WTC11 (cell line): Measurements from ENCODE around the gene PFKP. TPM values are rescaled to one million over a fixed set of nuclear protein-coding genes. Genes with fewer than 3 reads are reported as not detected.

ENCODE experiments used
- ATAC-seq: fragments of 200-7000 bp; cut with Tn5 transposase; 2 replicates; pipeline ENCODE4 v1.10.0; 2021; ENCODE audit warnings: mild to moderate bottlenecking, moderate library complexity
- CTCF ChIA-PET: fragments of 300-600 bp; sonication (Branson Sonifier 250); formaldehyde crosslinking; loops from one replicate; lab custom pipeline; 2021; ENCODE audit warnings: antibody characterized with exemption; lab: Charles Lee
- POLR2A ChIA-PET: fragments of 350-600 bp; sonication (Branson Sonifier 250); formaldehyde crosslinking; loops from one replicate; lab custom pipeline; 2021; ENCODE audit warnings: antibody characterized with exemption; lab: Charles Lee
- DNase-seq: peaks from one replicate; pipeline ENCODE4 v3.0.0; 2021; ENCODE audit warnings: low spot score
- H3K27ac Mint-ChIP-seq: 2 replicates; pipeline ENCODE4 v1.8.0; 2021; ENCODE audit warnings: mixed read lengths
- H3K27me3 Mint-ChIP-seq: 2 replicates; pipeline ENCODE4 v1.8.0; 2021; ENCODE audit warnings: low read depth, mild to moderate bottlenecking, moderate library complexity, mixed read lengths
- H3K36me3 Mint-ChIP-seq: 2 replicates; pipeline ENCODE4 v1.8.0; 2021; ENCODE audit warnings: mixed read lengths
- H3K4me1 Mint-ChIP-seq: 2 replicates; pipeline ENCODE4 v1.8.0; 2022; ENCODE audit warnings: mixed read lengths
- H3K4me3 Mint-ChIP-seq: 2 replicates; pipeline ENCODE4 v1.8.0; 2021; ENCODE audit warnings: mild to moderate bottlenecking, moderate library complexity, mixed read lengths
- H3K9me3 Mint-ChIP-seq: 2 replicates; pipeline ENCODE4 v1.8.0; 2021; ENCODE audit warnings: mixed read lengths
- GRHL2 ChIP-seq: fragments of 250-450 bp; sonication (Bioruptor Pico); IDR thresholded peaks from 2 replicates; pipeline ENCODE4 v1.8.0; 2022; ENCODE audit warnings: mild to moderate bottlenecking, moderate library complexity; ENCODE audit not compliant: insufficient replicate concordance, severe bottlenecking
- HMGA2 ChIP-seq: fragments of 250-450 bp; sonication (Bioruptor Pico); IDR thresholded peaks from 2 replicates; pipeline ENCODE4 v1.4.0; 2021; ENCODE audit warnings: mild to moderate bottlenecking, moderate library complexity
- NFATC4 ChIP-seq: fragments of 250-450 bp; sonication (Bioruptor Pico); IDR thresholded peaks from 2 replicates; pipeline ENCODE4 v1.9.0; 2021; ENCODE audit warnings: mild to moderate bottlenecking
- TCF7 ChIP-seq: sonication (generic); formaldehyde crosslinking; IDR thresholded peaks from 2 replicates; pipeline ENCODE4 v1.8.0; 2022; ENCODE audit warnings: mild to moderate bottlenecking, low read depth, missing genetic modification reagents, moderate library complexity
- ZBTB21 ChIP-seq: sonication (generic); formaldehyde crosslinking; IDR thresholded peaks from 2 replicates; pipeline ENCODE4 v1.8.1; 2023; ENCODE audit warnings: mild to moderate bottlenecking, missing genetic modification reagents, borderline replicate concordance
- ZNF396 ChIP-seq: fragments of 250-450 bp; sonication (Bioruptor Pico); IDR thresholded peaks from 2 replicates; pipeline ENCODE4 v1.8.0; 2021; ENCODE audit warnings: mild to moderate bottlenecking, moderate library complexity, borderline replicate concordance
- ZNF416 ChIP-seq: fragments of 250-450 bp; sonication (Bioruptor Pico); IDR thresholded peaks from 2 replicates; pipeline ENCODE4 v1.9.0; 2021; ENCODE audit warnings: mild to moderate bottlenecking, inconsistent platforms
- ZNF423 ChIP-seq: fragments of 250-450 bp; sonication (Bioruptor Pico); IDR thresholded peaks from 2 replicates; pipeline ENCODE4 v2.1.2; 2022; ENCODE audit warnings: mild to moderate bottlenecking, moderate library complexity
- ZNF671 ChIP-seq: fragments of 250-450 bp; sonication (Bioruptor Pico); IDR thresholded peaks from 2 replicates; pipeline ENCODE4 v1.8.0; 2021; ENCODE audit warnings: mild to moderate bottlenecking
- total RNA-seq: library from RNA; stranded (reverse); gene quantifications from 3 replicates; pipeline ENCODE4 v1.2.3, GENCODE V29; 2021
- TF ChIP-seq, protein P1 (sequence below): fragments of 250-450 bp; sonication (Bioruptor Pico); IDR thresholded peaks from 2 replicates; pipeline ENCODE4 v1.9.0; 2021; ENCODE audit warnings: mild to moderate bottlenecking
- TF ChIP-seq, protein P2 (sequence below): sonication (generic); formaldehyde crosslinking; IDR thresholded peaks from 2 replicates; pipeline ENCODE4 v1.8.1; 2022; ENCODE audit warnings: low read depth, missing genetic modification reagents, borderline replicate concordance
- TF ChIP-seq, protein P3 (sequence below): sonication (generic); formaldehyde crosslinking; IDR thresholded peaks from 2 replicates; pipeline ENCODE4 v1.8.1; 2023; ENCODE audit warnings: mild to moderate bottlenecking, moderate library complexity, missing genetic modification reagents
- TF ChIP-seq, protein P4 (sequence below): sonication (generic); formaldehyde crosslinking; conservative IDR thresholded peaks from 2 replicates; pipeline ENCODE4 v1.8.1; 2022; ENCODE audit warnings: mild to moderate bottlenecking, missing genetic modification reagents
- TF ChIP-seq, protein P5 (sequence below): sonication (generic); formaldehyde crosslinking; IDR thresholded peaks from 2 replicates; pipeline ENCODE4 v1.8.1; 2022; ENCODE audit warnings: mild to moderate bottlenecking, missing genetic modification reagents, moderate library complexity, borderline replicate concordance
- TF ChIP-seq, protein P6 (sequence below): sonication (generic); formaldehyde crosslinking; IDR thresholded peaks from 2 replicates; pipeline ENCODE4 v1.8.1; 2023; ENCODE audit warnings: mild to moderate bottlenecking, missing genetic modification reagents, moderate library complexity
- TF ChIP-seq, protein P7 (sequence below): fragments of 250-450 bp; sonication (Bioruptor Pico); IDR thresholded peaks from 2 replicates; pipeline ENCODE4 v1.9.0; 2021; ENCODE audit warnings: moderate library complexity, mild to moderate bottlenecking, inconsistent platforms, borderline replicate concordance
- TF ChIP-seq, protein P8 (sequence below): sonication (generic); formaldehyde crosslinking; IDR thresholded peaks from 2 replicates; pipeline ENCODE4 v1.8.0; 2022; ENCODE audit warnings: mild to moderate bottlenecking, missing genetic modification reagents
- TF ChIP-seq, protein P9 (sequence below): sonication (generic); formaldehyde crosslinking; IDR thresholded peaks from 2 replicates; pipeline ENCODE4 v1.8.1; 2023; ENCODE audit warnings: mild to moderate bottlenecking, missing genetic modification reagents, moderate library complexity
- TF ChIP-seq, protein P10 (sequence below): sonication (generic); formaldehyde crosslinking; IDR thresholded peaks from 2 replicates; pipeline ENCODE4 v1.8.1; 2022; ENCODE audit warnings: mild to moderate bottlenecking, moderate library complexity, missing genetic modification reagents

Gene PFKP
- total RNA-seq, 1 experiment from 2014 or later = 127 TPM

DNA sequence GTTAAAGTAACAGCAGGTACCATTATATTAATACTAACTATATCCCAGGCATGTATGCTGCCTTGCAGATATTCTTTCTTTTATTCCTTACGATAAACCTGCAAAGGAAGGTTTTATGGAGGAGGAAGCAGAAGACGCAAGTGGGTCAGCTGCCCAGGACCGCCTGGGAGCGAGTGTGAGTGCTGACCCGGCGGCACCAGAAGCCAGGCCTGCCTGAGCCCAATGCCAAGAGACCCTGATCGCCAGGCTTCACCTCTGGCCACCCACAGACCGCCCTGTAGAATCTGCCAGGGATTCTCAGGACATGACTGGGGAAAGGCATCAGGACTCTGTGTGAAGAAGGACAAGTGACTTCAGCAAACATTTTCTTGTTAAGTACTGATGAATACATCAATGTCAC lies 78.9 kb downstream of the PFKP start:
- POLR2A ChIA-PET = no interaction called here
- no peaks in the 10 kb centered on the region for H3K4me1 Mint-ChIP-seq

DNA sequence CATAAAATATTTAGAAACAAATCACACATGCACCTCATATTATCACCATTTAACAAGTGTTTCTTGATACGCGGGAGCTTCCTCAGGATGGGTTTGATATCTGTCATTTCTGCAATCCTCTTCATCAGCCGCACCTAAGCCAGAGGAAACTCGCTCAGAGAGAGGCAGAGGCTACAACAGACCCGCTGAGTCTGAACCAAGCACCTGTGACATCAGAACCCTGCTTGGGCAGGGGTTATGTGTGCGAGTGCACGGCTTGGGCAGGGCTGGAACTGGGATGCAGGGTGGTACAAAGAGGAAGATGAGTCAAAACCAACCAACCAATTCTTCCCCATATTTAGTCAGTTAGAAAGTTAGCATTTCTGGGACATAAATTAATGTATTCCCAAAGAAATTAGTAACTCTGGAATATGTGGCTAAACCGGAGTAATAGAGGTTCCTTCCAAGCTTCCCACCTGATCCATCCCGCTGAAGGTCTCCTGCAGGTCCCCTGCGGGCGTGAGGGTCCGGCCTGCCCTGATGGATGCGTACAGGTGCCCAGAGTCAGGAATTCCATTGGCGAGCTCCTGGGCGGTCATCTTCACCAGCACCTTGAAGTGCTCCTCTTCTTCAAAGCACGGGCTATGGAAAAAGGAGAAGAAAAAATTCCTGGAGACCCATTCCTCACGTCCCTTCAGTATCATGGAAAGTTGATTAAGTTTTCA lies 79.9 kb downstream of the PFKP start:
- Mint-ChIP-seq H3K36me3 (peaks cover 41% of the 10 kb centered on the region), H3K9me3 (no peaks in the 10 kb centered on the region), H3K27me3 (no peaks in the 10 kb centered on the region), H3K4me1 (no peaks in the 10 kb centered on the region), H3K4me3 (no peak overlapping the region), H3K27ac (no peak overlapping the region)
- ATAC-seq = no peak
- no peak for DNase-seq
- POLR2A ChIA-PET = no interaction called here
- CTCF ChIA-PET = no interaction called here
- TF ChIP-seq, protein P1, sequence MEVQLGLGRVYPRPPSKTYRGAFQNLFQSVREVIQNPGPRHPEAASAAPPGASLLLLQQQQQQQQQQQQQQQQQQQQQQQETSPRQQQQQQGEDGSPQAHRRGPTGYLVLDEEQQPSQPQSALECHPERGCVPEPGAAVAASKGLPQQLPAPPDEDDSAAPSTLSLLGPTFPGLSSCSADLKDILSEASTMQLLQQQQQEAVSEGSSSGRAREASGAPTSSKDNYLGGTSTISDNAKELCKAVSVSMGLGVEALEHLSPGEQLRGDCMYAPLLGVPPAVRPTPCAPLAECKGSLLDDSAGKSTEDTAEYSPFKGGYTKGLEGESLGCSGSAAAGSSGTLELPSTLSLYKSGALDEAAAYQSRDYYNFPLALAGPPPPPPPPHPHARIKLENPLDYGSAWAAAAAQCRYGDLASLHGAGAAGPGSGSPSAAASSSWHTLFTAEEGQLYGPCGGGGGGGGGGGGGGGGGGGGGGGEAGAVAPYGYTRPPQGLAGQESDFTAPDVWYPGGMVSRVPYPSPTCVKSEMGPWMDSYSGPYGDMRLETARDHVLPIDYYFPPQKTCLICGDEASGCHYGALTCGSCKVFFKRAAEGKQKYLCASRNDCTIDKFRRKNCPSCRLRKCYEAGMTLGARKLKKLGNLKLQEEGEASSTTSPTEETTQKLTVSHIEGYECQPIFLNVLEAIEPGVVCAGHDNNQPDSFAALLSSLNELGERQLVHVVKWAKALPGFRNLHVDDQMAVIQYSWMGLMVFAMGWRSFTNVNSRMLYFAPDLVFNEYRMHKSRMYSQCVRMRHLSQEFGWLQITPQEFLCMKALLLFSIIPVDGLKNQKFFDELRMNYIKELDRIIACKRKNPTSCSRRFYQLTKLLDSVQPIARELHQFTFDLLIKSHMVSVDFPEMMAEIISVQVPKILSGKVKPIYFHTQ (CRISPR knock-in tag) = no peak
- TF ChIP-seq ZNF423 (CRISPR knock-in tag) (no peak), TCF7 (CRISPR knock-in tag) (no peak), ZBTB21 (no peak), ZNF416 (CRISPR knock-in tag) (no peak), ZNF671 (CRISPR knock-in tag) (no peak), ZNF396 (CRISPR knock-in tag) (no peak), NFATC4 (CRISPR knock-in tag) (no peak), HMGA2 (no peak)
- TF ChIP-seq, protein P2, sequence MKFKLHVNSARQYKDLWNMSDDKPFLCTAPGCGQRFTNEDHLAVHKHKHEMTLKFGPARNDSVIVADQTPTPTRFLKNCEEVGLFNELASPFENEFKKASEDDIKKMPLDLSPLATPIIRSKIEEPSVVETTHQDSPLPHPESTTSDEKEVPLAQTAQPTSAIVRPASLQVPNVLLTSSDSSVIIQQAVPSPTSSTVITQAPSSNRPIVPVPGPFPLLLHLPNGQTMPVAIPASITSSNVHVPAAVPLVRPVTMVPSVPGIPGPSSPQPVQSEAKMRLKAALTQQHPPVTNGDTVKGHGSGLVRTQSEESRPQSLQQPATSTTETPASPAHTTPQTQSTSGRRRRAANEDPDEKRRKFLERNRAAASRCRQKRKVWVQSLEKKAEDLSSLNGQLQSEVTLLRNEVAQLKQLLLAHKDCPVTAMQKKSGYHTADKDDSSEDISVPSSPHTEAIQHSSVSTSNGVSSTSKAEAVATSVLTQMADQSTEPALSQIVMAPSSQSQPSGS (CRISPR knock-in tag) = no peak
- TF ChIP-seq, protein P3, sequence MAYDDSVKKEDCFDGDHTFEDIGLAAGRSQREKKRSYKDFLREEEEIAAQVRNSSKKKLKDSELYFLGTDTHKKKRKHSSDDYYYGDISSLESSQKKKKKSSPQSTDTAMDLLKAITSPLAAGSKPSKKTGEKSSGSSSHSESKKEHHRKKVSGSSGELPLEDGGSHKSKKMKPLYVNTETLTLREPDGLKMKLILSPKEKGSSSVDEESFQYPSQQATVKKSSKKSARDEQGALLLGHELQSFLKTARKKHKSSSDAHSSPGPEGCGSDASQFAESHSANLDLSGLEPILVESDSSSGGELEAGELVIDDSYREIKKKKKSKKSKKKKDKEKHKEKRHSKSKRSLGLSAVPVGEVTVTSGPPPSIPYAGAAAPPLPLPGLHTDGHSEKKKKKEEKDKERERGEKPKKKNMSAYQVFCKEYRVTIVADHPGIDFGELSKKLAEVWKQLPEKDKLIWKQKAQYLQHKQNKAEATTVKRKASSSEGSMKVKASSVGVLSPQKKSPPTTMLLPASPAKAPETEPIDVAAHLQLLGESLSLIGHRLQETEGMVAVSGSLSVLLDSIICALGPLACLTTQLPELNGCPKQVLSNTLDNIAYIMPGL (CRISPR knock-in tag) = no peak
- TF ChIP-seq, protein P4, sequence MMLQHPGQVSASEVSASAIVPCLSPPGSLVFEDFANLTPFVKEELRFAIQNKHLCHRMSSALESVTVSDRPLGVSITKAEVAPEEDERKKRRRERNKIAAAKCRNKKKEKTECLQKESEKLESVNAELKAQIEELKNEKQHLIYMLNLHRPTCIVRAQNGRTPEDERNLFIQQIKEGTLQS = no peak
- TF ChIP-seq, protein P5, sequence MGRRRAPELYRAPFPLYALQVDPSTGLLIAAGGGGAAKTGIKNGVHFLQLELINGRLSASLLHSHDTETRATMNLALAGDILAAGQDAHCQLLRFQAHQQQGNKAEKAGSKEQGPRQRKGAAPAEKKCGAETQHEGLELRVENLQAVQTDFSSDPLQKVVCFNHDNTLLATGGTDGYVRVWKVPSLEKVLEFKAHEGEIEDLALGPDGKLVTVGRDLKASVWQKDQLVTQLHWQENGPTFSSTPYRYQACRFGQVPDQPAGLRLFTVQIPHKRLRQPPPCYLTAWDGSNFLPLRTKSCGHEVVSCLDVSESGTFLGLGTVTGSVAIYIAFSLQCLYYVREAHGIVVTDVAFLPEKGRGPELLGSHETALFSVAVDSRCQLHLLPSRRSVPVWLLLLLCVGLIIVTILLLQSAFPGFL (CRISPR knock-in tag) = no peak
- TF ChIP-seq, protein P6, sequence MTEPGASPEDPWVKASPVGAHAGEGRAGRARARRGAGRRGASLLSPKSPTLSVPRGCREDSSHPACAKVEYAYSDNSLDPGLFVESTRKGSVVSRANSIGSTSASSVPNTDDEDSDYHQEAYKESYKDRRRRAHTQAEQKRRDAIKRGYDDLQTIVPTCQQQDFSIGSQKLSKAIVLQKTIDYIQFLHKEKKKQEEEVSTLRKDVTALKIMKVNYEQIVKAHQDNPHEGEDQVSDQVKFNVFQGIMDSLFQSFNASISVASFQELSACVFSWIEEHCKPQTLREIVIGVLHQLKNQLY (CRISPR knock-in tag) = no peak
- TF ChIP-seq, protein P7, sequence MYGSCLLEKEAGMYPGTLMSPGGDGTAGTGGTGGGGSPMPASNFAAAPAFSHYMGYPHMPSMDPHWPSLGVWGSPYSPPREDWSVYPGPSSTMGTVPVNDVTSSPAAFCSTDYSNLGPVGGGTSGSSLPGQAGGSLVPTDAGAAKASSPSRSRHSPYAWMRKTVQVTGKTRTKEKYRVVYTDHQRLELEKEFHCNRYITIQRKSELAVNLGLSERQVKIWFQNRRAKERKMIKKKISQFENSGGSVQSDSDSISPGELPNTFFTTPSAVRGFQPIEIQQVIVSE (CRISPR knock-in tag) = no peak
- TF ChIP-seq, protein P8, sequence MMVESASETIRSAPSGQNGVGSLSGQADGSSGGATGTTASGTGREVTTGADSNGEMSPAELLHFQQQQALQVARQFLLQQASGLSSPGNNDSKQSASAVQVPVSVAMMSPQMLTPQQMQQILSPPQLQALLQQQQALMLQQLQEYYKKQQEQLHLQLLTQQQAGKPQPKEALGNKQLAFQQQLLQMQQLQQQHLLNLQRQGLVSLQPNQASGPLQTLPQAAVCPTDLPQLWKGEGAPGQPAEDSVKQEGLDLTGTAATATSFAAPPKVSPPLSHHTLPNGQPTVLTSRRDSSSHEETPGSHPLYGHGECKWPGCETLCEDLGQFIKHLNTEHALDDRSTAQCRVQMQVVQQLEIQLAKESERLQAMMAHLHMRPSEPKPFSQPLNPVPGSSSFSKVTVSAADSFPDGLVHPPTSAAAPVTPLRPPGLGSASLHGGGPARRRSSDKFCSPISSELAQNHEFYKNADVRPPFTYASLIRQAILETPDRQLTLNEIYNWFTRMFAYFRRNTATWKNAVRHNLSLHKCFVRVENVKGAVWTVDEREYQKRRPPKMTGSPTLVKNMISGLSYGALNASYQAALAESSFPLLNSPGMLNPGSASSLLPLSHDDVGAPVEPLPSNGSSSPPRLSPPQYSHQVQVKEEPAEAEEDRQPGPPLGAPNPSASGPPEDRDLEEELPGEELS (CRISPR knock-in tag) = no peak
- TF ChIP-seq, protein P9, sequence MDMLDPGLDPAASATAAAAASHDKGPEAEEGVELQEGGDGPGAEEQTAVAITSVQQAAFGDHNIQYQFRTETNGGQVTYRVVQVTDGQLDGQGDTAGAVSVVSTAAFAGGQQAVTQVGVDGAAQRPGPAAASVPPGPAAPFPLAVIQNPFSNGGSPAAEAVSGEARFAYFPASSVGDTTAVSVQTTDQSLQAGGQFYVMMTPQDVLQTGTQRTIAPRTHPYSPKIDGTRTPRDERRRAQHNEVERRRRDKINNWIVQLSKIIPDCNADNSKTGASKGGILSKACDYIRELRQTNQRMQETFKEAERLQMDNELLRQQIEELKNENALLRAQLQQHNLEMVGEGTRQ (CRISPR knock-in tag) = no peak
- TF ChIP-seq, protein P10, sequence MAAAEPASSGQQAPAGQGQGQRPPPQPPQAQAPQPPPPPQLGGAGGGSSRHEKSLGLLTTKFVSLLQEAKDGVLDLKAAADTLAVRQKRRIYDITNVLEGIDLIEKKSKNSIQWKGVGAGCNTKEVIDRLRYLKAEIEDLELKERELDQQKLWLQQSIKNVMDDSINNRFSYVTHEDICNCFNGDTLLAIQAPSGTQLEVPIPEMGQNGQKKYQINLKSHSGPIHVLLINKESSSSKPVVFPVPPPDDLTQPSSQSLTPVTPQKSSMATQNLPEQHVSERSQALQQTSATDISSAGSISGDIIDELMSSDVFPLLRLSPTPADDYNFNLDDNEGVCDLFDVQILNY (CRISPR knock-in tag) = no peak

More for the DNA sequence above, 78.9 kb downstream of the PFKP start:
- ATAC-seq = no peak
- H3K4me3 Mint-ChIP-seq = no peak overlapping the region
- no peak overlapping the region for H3K27ac Mint-ChIP-seq
- no peaks in the 10 kb centered on the region for H3K9me3 Mint-ChIP-seq
- CTCF ChIA-PET = no interaction called here
- no peaks in the 10 kb centered on the region for H3K27me3 Mint-ChIP-seq
- peaks cover 46% of the 10 kb centered on the region for H3K36me3 Mint-ChIP-seq
- TF ChIP-seq, protein P9 (CRISPR knock-in tag) = no peak
- TF ChIP-seq GRHL2 (CRISPR knock-in tag) (no peak), ZNF416 (CRISPR knock-in tag) (no peak)
- TF ChIP-seq, all 79 proteins: peak for 0
- DNase-seq = no peak
